Measurements from ENCODE around the gene DCLK2.

The DCLK2 gene

GRCh38 chr4:150268444-150268843, 190.2 kb downstream of the DCLK2 start:
- DNase-seq (ENCODE audit: low read depth): peak; percentile 26

- DNase-seq (ENCODE audit: low read depth): no peak
Measured at GRCh38 chr4:150278206-150278605, 200.0 kb downstream of the DCLK2 start.

- peak; percentile 81 for DNase-seq (ENCODE audit: low read depth)
Measured at GRCh38 chr4:150280081-150280895, 202.0 kb downstream of the DCLK2 start.

- DNase-seq (ENCODE audit: low read depth): no peak
Measured at GRCh38 chr4:150280975-150281374, 202.7 kb downstream of the DCLK2 start.

- DNase-seq (ENCODE audit: low read depth): peak; percentile 78
Measured at GRCh38 chr4:150283689-150284088, 205.4 kb downstream of the DCLK2 start.

GRCh38 chr4:150286656-150287055, 208.4 kb downstream of the DCLK2 start:
- DNase-seq (ENCODE audit: low read depth): no peak

GRCh38 chr4:150289198-150289597, 211.0 kb downstream of the DCLK2 start:
- no peak for DNase-seq (ENCODE audit: low read depth)

GRCh38 chr4:150289881-150290280, 211.6 kb downstream of the DCLK2 start:
- no peak for DNase-seq (ENCODE audit: low read depth)

- peak; percentile 72 for DNase-seq (ENCODE audit: low read depth)
Measured at GRCh38 chr4:150297861-150298474, 219.7 kb downstream of the DCLK2 start.

- DNase-seq (ENCODE audit: low read depth): no peak
Measured at GRCh38 chr4:150299816-150300215, 221.6 kb downstream of the DCLK2 start.

- peak; percentile 95 for DNase-seq (ENCODE audit: low read depth)
Measured at GRCh38 chr4:150302553-150302952, 224.3 kb downstream of the DCLK2 start.

- peak; percentile 79 for DNase-seq (ENCODE audit: low read depth)
Measured at GRCh38 chr4:150305995-150306394, 227.8 kb downstream of the DCLK2 start.

GRCh38 chr4:150306719-150307118, 228.5 kb downstream of the DCLK2 start:
- no peak for DNase-seq (ENCODE audit: low read depth)

Measured in ELR (cell line).